Epithelial cell of proximal tubule (primary cell): ENCODE data around the gene AGO4. TPM values are rescaled to one million over a fixed set of nuclear protein-coding genes. Genes with fewer than 3 reads are reported as not detected.

Experiments used
- DNase-seq: peaks from one replicate; pipeline ENCODE4 v3.0.0-alpha.2; 2011; ENCODE audit warnings: low read depth
- H3K4me3 ChIP-seq: 2 replicates; pipeline ENCODE4 v1.5.1; 2011; ENCODE audit warnings: low read depth, mild to moderate bottlenecking, low read length
- CTCF ChIP-seq: conservative IDR thresholded peaks from 2 replicates; pipeline ENCODE4 v1.5.1; 2012; ENCODE audit warnings: low read depth, mild to moderate bottlenecking, low read length
- total RNA-seq: library from RNA; depleted of rRNA; stranded (reverse); fragments of >200 nt; gene quantifications from 2 replicates; pipeline ENCODE4 v1.2.3, GENCODE V29; 2015

Gene AGO4
- total RNA-seq: 4.3 and 5.9 TPM in 2 replicates

GRCh38 chr1:35807614-35808449 lies at the start of gene AGO4:
Gene AGO4 (plus strand): TSS chr1:35808016. CDS start chr1:35808417, 401 bp downstream.
- TF ChIP-seq CTCF: no peak
- DNase-seq: no peak
- peak within 1 kb of the TSS; percentile 82 for H3K4me3 ChIP-seq

GRCh38 chr1:35762141-35762540 lies 45.7 kb upstream of the AGO4 start:
- DNase-seq: no peak
- no peak for TF ChIP-seq CTCF
- H3K4me3 ChIP-seq: no peak overlapping the region

- no peak overlapping the region for H3K4me3 ChIP-seq
- no peak for TF ChIP-seq CTCF
- no peak for DNase-seq
Measured at GRCh38 chr1:35763201-35763600, 44.6 kb upstream of the AGO4 start.

- no peak overlapping the region for H3K4me3 ChIP-seq
- no peak for DNase-seq
- TF ChIP-seq CTCF: no peak
Measured at GRCh38 chr1:35764283-35764682, 43.5 kb upstream of the AGO4 start.

- H3K4me3 ChIP-seq: peak overlapping the region; percentile 89
- DNase-seq: no peak
- TF ChIP-seq CTCF: no peak
Measured at GRCh38 chr1:35768350-35769187, 39.2 kb upstream of the AGO4 start.

GRCh38 chr1:35769188-35769758 lies 38.5 kb upstream of the AGO4 start:
- peak overlapping the region; percentile 89 for H3K4me3 ChIP-seq
- TF ChIP-seq CTCF: no peak
- DNase-seq: no peak
